GM12878 (cell line): ENCODE measurements around the gene CLCN7. TPM values are rescaled to one million over a fixed set of nuclear protein-coding genes. Genes with fewer than 3 reads are reported as not detected.

Source experiments
- ATAC-seq: fragments of 200-7000 bp; cut with Tn5 transposase; 3 replicates; pipeline ENCODE4 v1.9.1; 2020; ENCODE audit warnings: mild to moderate bottlenecking, moderate library complexity
- BruUV-seq: library from RNA; stranded (reverse); fragments of 400-500 nt; replicated peaks from 2 replicates; lab custom pipeline; 2021; lab: Mats Ljungman, UMichigan
- CTCF ChIA-PET: fragments of 300-600 bp; sonication (Branson Sonifier 250); formaldehyde crosslinking; extraction: SDS; loops from one replicate; lab custom pipeline; 2021; ENCODE audit warnings: inconsistent platforms; lab: Yijun Ruan, JAX
- POLR2A ChIA-PET: fragments of 350-600 bp; formaldehyde crosslinking; extraction: SDS; loops from one replicate; lab custom pipeline; 2021; ENCODE audit warnings: inconsistent platforms; lab: Charles Lee
- RAD21 ChIA-PET: fragments of 300-600 bp; sonication (Branson Sonifier 250); formaldehyde crosslinking; loops from one replicate; lab custom pipeline; 2023; ENCODE audit warnings: antibody characterized with exemption; ENCODE audit not compliant: unreplicated experiment; lab: Charles Lee
- SMC1A ChIA-PET: fragments of 300-600 bp; sonication (Branson Sonifier 250); formaldehyde crosslinking; loops from one replicate; lab custom pipeline; 2023; ENCODE audit not compliant: unreplicated experiment, uncharacterized antibody; lab: Charles Lee
- DNase-seq: peaks from one replicate; pipeline ENCODE4 v3.0.0-alpha.2; 2011; ENCODE audit warnings: low read depth, low spot score
- FAIRE-seq: peaks from 3 replicates; lab custom pipeline; 2011; peaks lifted over from hg19 to GRCh38; lab: Jason Lieb, UNC
- H2AFZ ChIP-seq: 2 replicates; pipeline ENCODE4 v1.6.0; 2011; ENCODE audit warnings: low read depth, low read length, control low read depth; ENCODE audit not compliant: control insufficient read depth
- H3K27ac ChIP-seq: 2 replicates; pipeline ENCODE4 v1.5.1; 2011; ENCODE audit warnings: control low read depth; ENCODE audit not compliant: control insufficient read depth, insufficient read depth
- H3K27me3 ChIP-seq, 2 experiments: replicated peaks in 1 of 2; 2 replicates each; pipeline versions ENCODE4 v1.6.0 to v1.6.1; 2011; ENCODE audit warnings: low read length in 1 of 2; ENCODE audit not compliant: control insufficient read depth in 2 of 2, insufficient read depth in 2 of 2
- H3K36me3 ChIP-seq, 2 experiments: 2 replicates each; pipeline ENCODE4 v1.5.1; 2011; ENCODE audit warnings: low read length in 1 of 2; ENCODE audit not compliant: control insufficient read depth in 2 of 2, insufficient read depth in 2 of 2
- H3K4me1 ChIP-seq: 2 replicates; pipeline ENCODE4 v1.6.1; 2011; ENCODE audit warnings: mild to moderate bottlenecking, low read length, moderate library complexity, mixed read lengths; ENCODE audit not compliant: control insufficient read depth, insufficient read depth
- H3K4me2 ChIP-seq: 2 replicates; pipeline ENCODE4 v1.6.0; 2011; ENCODE audit warnings: control low read depth; ENCODE audit not compliant: control insufficient read depth, insufficient read depth
- H3K4me3 ChIP-seq: fragments of 200-600 bp; sonication (generic); 2 replicates; pipeline ENCODE4 v1.5.1; 2016
- H3K79me2 ChIP-seq: 2 replicates; pipeline ENCODE4 v1.6.0; 2011; ENCODE audit warnings: low read length; ENCODE audit not compliant: control insufficient read depth, insufficient read depth
- H3K9ac ChIP-seq: 2 replicates; pipeline ENCODE4 v1.8.0; 2011; ENCODE audit warnings: low read length, control low read depth, mixed read lengths; ENCODE audit not compliant: control insufficient read depth, insufficient read depth
- H3K9me3 ChIP-seq: replicated peaks from 3 replicates; pipeline ENCODE4 v1.5.1; 2011; ENCODE audit warnings: mild to moderate bottlenecking, low read length; ENCODE audit not compliant: control insufficient read depth, insufficient read depth
- H4K20me1 ChIP-seq: 2 replicates; pipeline ENCODE4 v1.6.0; 2011; ENCODE audit not compliant: control insufficient read depth, insufficient read depth
- CBFB ChIP-seq: IDR thresholded peaks from 2 replicates; pipeline ENCODE4 v1.6.1; 2016; ENCODE audit warnings: antibody characterized with exemption, low read depth
- ESRRA ChIP-seq: IDR thresholded peaks from 2 replicates; pipeline ENCODE4 v1.6.1; 2012; ENCODE audit warnings: mild to moderate bottlenecking, low read length, improper control_type of control experiment
- KDM1A ChIP-seq: fragments of 200-600 bp; sonication (generic); IDR thresholded peaks from 2 replicates; pipeline ENCODE4 v1.6.1; 2016; ENCODE audit warnings: borderline replicate concordance
- MXI1 ChIP-seq: fragments of 150-350 bp; IDR thresholded peaks from 2 replicates; pipeline ENCODE4 v1.6.1; 2011; ENCODE audit warnings: low read depth, mild to moderate bottlenecking, inconsistent platforms, low read length, improper control_type of control experiment
- NBN ChIP-seq: fragments of 450-650 bp; IDR thresholded peaks from 2 replicates; pipeline ENCODE4 v1.6.1; 2016
- RAD21 ChIP-seq: IDR thresholded peaks from 2 replicates; pipeline ENCODE4 v1.6.1; 2011; ENCODE audit warnings: mild to moderate bottlenecking, low read depth, low read length, moderate library complexity; ENCODE audit not compliant: insufficient read depth
- RAD51 ChIP-seq: fragments of 450-650 bp; IDR thresholded peaks from 2 replicates; pipeline ENCODE4 v1.6.1; 2016; ENCODE audit warnings: moderate library complexity, mild to moderate bottlenecking, inconsistent platforms
- ZNF384 ChIP-seq: IDR thresholded peaks from 2 replicates; pipeline ENCODE4 v1.6.1; 2012; ENCODE audit warnings: low read depth, mild to moderate bottlenecking, low read length, improper control_type of control experiment, borderline replicate concordance
- WGBS: methylation state at CpG from one replicate; pipeline ENCODE4 v1.1.6; 2016; ENCODE audit warnings: low lambda C conversion rate; ENCODE audit not compliant: insufficient replicate concordance, insufficient coverage; ENCODE audit errors: missing lambda C conversion rate; 5-methylcytosine and 5-hydroxymethylcytosine counted together
- in situ Hi-C: fragments of 300-500 bp; cut with MboI; formaldehyde crosslinking; loops from 9 replicates; pipeline ENCODE4 v1.14.3; 2018; ENCODE audit warnings: mixed read lengths
- intact Hi-C: fragments of 100-400 bp; cut with micrococcal nuclease; formaldehyde crosslinking; loops from one replicate; pipeline ENCODE4 v1.14.2; 2022; ENCODE audit not compliant: unreplicated experiment
- polyA plus RNA-seq, 11 experiments: library from polyadenylated mRNA; depleted of rRNA in 4 of 11; unstranded in 6 of 11; stranded (reverse) in 5 of 11; fragments of >200 nt; fragmentation: Nextera tagmentation in 4 of 11; fragmentation: Illumina TruSeq in 1 of 11; extraction: Ambion mirVana in 4 of 11; extraction: Trizol in 1 of 11; gene quantifications; 1 replicate in 1 of 11; 2 replicates in 10 of 11; pipeline versions ENCODE4 v1.2.1 to v1.2.3, GENCODE V29; 2011 to 2016; ENCODE audit warnings: inconsistent platforms in 2 of 11, missing spikeins in 2 of 11, low read depth in 1 of 11
- total RNA-seq, 4 experiments: library from RNA; depleted of rRNA in 3 of 4; stranded (reverse); fragments of >200 nt in 3 of 4; fragmentation: Illumina TruSeq in 1 of 4; extraction: Trizol in 1 of 4; gene quantifications; 2 replicates each; pipeline versions ENCODE4 v1.2.1 to v1.2.3, GENCODE V29; 2013 to 2021
- TF ChIP-seq, protein P1 (sequence below): IDR thresholded peaks from 2 replicates; pipeline ENCODE4 v1.6.1; 2011; ENCODE audit warnings: mild to moderate bottlenecking, low read depth, low read length, moderate library complexity; ENCODE audit not compliant: insufficient replicate concordance
- TF ChIP-seq, protein P2 (sequence below): fragments of 450-650 bp; IDR thresholded peaks from 2 replicates; pipeline ENCODE4 v1.6.1; 2016; ENCODE audit warnings: mild to moderate bottlenecking
- TF ChIP-seq, protein P3 (sequence below): fragments of 450-650 bp; IDR thresholded peaks from 2 replicates; pipeline ENCODE4 v1.6.1; 2017; ENCODE audit warnings: mild to moderate bottlenecking, low read depth, inconsistent platforms; ENCODE audit not compliant: poor library complexity, severe bottlenecking

CLCN7 gene
- total and polyA plus RNA-seq, 10 of the 15 experiments (the other 5 are each of a cell fraction or from before 2014, with no cell fraction given), result 0.04 to 62.5 (median 19.9) TPM

DNA sequence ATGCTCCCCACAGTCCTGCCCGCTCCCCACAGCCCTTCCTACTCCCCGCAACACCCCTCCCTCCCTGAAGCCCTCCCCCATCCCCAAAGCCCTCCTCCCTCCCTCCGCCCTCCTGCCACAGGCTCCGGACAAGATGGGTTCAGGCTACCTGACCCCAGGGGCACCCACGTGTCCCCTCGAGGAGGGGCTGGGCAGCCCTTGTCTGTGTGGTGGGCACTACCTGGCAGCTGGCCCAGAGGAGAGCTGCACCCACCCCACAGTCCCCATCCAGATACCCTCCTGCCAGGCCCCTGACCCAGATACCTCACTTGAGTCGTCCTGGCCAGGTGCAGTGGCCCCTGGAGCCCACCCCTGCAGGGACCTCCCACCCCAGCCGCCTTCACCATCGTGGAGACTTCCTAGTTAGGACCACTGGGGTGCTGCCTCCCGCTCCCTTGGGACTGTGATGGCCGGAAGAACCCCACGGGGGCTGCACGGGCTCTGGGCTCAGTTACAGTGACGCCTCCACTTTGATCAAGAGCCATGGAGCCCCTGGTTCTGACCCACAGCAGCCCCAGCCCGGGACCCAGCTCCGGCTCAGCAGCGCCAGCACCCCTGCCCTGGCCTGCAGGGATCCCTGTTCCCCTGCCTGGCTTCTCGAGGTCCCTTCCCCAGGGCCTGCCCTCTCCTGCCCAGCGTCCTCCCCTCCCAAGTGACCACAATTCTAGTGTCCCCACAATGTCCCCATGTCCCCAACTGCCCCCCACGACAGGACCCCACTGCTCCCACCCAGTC lies 43.1 kb downstream of the CLCN7 start:
- ATAC-seq (no peak), FAIRE-seq (no peak), DNase-seq (no peak)
- no peaks in the 10 kb centered on the region for H3K9me3 ChIP-seq
- intact Hi-C loops (no loop called here), in situ Hi-C loops (no loop called here)
- 27% methylated on average over 17 of the region's 20 CpGs for WGBS
- no peaks in the 10 kb centered on the region; the same call in 1 of the 2 replicates for H4K20me1 ChIP-seq
- no TSS peak for BruUV-seq
- no peaks in the 10 kb centered on the region for H3K36me3 ChIP-seq
- no peak overlapping the region for H3K9ac ChIP-seq
- CTCF ChIA-PET, result interaction anchor here (0.6 kb wide), 1 partner anchor 102 kb away, joined by 3 read pairs; no protein-coding TSS in a partner anchor
- POLR2A ChIA-PET, result no interaction called here
- no peak overlapping the region for H3K4me3 ChIP-seq
- no peak overlapping the region for H2AFZ ChIP-seq
- H3K27ac ChIP-seq, result no peak overlapping the region
- RAD21 ChIA-PET, result no interaction called here
- H3K4me2 ChIP-seq, result no peak overlapping the region
- SMC1A ChIA-PET, result no interaction called here
- H3K27me3 ChIP-seq, result peaks cover 0 to 10% of the 10 kb centered on the region in 2 experiments
- no peaks in the 10 kb centered on the region for H3K4me1 ChIP-seq
- TF ChIP-seq RAD51, result no peak
- TF ChIP-seq RAD21, result no peak
- no peaks in the 10 kb centered on the region for H3K79me2 ChIP-seq

DNA sequence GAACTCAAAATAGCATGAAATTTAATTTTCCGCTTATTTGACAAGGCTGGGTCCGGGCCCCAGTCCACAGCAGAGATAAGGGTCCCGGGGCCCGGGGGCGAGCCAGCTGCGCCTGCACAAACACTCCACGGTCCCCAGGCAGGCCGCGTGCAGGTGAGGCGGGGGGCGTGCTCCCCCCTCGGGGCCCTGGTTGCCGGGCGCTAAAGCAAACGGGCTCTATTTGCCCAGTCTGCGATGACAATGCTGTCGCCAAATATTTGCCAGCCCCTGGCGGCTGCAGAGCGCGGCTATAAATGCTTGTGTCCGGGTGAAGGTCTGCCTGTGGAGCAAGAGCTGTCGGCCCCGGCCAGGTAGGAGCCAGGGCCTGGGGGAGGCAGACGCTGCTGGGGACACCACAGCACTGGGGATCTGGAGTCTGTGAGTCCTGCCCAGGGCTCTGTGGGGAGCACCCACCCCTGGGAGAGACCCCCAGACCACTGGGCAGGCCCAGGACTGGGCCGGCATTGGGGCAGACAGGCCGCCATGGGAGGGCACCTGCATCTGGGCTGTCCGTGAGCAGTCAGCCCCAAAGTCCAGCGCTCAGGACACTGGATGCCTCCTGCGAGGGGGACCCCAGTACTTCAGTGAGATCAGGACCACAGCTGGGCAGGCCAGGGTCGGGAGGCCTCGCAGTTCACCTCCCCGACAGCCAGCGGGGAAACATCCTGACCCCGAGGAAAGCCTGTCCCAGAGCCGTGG lies 43.9 kb downstream of the CLCN7 start, which contains the start of gene PERCC1:
TSS of gene PERCC1 (plus strand) at position 320 of the 738 bp plus-strand sequence. CDS start 1,516 bp downstream, outside the sequence.
- Histone ChIP-seq H3K27me3 (peaks cover 0 to 10% of the 10 kb centered on the region in 2 experiments), H3K36me3 (no peaks in the 10 kb centered on the region), H3K9me3 (no peaks in the 10 kb centered on the region), H2AFZ (no peak within 1 kb of the TSS), H4K20me1 (no peaks in the 10 kb centered on the region; the same call in 1 of the 2 replicates), H3K4me1 (no peaks in the 10 kb centered on the region), H3K27ac (no peak within 1 kb of the TSS), H3K9ac (no peak within 1 kb of the TSS), H3K4me2 (no peak within 1 kb of the TSS), H3K4me3 (no peak within 1 kb of the TSS), H3K79me2 (no peaks in the 10 kb centered on the region)
- DNase-seq, result no peak
- no peak for FAIRE-seq
- ChIA-PET RAD21 (no interaction called here), CTCF (interaction anchor here (0.6 kb wide), 1 partner anchor 101 kb away, joined by 3 read pairs; no protein-coding TSS in a partner anchor), SMC1A (no interaction called here), POLR2A (interaction anchor here (0.6 kb wide), 1 partner anchor 10 kb away, joined by 9 read pairs; no protein-coding TSS in a partner anchor)
- intact Hi-C loops (no loop called here), in situ Hi-C loops (no loop called here)
- 29% methylated on average over 34 of the region's 35 CpGs for WGBS
- BruUV-seq, result no TSS peak
- ATAC-seq, result 0 out of 3 replicates have a peak, but pooled peaks have one; percentile 8
- TF ChIP-seq, protein P1, sequence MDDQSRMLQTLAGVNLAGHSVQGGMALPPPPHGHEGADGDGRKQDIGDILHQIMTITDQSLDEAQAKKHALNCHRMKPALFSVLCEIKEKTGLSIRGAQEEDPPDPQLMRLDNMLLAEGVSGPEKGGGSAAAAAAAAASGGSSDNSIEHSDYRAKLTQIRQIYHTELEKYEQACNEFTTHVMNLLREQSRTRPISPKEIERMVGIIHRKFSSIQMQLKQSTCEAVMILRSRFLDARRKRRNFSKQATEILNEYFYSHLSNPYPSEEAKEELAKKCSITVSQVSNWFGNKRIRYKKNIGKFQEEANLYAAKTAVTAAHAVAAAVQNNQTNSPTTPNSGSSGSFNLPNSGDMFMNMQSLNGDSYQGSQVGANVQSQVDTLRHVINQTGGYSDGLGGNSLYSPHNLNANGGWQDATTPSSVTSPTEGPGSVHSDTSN, result no peak
- TF ChIP-seq CBFB, result no peak
- no peak for TF ChIP-seq KDM1A
- no peak for TF ChIP-seq NBN
- TF ChIP-seq MXI1, result no peak
- TF ChIP-seq, protein P2, sequence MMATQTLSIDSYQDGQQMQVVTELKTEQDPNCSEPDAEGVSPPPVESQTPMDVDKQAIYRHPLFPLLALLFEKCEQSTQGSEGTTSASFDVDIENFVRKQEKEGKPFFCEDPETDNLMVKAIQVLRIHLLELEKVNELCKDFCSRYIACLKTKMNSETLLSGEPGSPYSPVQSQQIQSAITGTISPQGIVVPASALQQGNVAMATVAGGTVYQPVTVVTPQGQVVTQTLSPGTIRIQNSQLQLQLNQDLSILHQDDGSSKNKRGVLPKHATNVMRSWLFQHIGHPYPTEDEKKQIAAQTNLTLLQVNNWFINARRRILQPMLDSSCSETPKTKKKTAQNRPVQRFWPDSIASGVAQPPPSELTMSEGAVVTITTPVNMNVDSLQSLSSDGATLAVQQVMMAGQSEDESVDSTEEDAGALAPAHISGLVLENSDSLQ, result no peak
- no peak for TF ChIP-seq ESRRA
- no peak for TF ChIP-seq ZNF384
- TF ChIP-seq, protein P3, sequence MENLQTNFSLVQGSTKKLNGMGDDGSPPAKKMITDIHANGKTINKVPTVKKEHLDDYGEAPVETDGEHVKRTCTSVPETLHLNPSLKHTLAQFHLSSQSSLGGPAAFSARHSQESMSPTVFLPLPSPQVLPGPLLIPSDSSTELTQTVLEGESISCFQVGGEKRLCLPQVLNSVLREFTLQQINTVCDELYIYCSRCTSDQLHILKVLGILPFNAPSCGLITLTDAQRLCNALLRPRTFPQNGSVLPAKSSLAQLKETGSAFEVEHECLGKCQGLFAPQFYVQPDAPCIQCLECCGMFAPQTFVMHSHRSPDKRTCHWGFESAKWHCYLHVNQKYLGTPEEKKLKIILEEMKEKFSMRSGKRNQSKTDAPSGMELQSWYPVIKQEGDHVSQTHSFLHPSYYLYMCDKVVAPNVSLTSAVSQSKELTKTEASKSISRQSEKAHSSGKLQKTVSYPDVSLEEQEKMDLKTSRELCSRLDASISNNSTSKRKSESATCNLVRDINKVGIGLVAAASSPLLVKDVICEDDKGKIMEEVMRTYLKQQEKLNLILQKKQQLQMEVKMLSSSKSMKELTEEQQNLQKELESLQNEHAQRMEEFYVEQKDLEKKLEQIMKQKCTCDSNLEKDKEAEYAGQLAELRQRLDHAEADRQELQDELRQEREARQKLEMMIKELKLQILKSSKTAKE, result no peak
